Stimulated activated memory B cell treated with anti-CD40 and anti-IgM and Interleukin-4, amounts not matched to agents 10 μg/mL and 1 μg/mL and 100 μg/mL, for 72 hours (primary cell): ENCODE results near the gene BMPR2.
"Not testable (repeated sequence)": the region's sequence is repeated elsewhere in the genome, so short reads cannot be mapped to it uniquely, and the experiment has no call there.

ENCODE experiments used
- ATAC-seq: fragments of 150-1000 bp; cut with Tn5 transposase; 2 replicates; pipeline ENCODE4 v1.10.0; 2021
- H3K27ac Mint-ChIP-seq: one replicate; pipeline ENCODE4 v1.8.0; 2022; ENCODE audit warnings: mild to moderate bottlenecking, mixed read lengths
- H3K27me3 Mint-ChIP-seq: one replicate; pipeline ENCODE4 v1.8.0; 2022; ENCODE audit warnings: mixed read lengths
- H3K36me3 Mint-ChIP-seq: one replicate; pipeline ENCODE4 v1.8.0; 2022; ENCODE audit warnings: mixed read lengths
- H3K4me1 Mint-ChIP-seq: one replicate; pipeline ENCODE4 v1.8.0; 2022; ENCODE audit warnings: mixed read lengths
- H3K4me3 Mint-ChIP-seq: one replicate; pipeline ENCODE4 v1.8.0; 2022; ENCODE audit warnings: mild to moderate bottlenecking, moderate library complexity, mixed read lengths
- H3K9me3 Mint-ChIP-seq: one replicate; pipeline ENCODE4 v1.8.0; 2022; ENCODE audit warnings: mixed read lengths

The BMPR2 gene

GRCh38 chr2:202375609-202376408, at the start of gene BMPR2:
BMPR2 (plus strand) TSS chr2:202376327; CDS start chr2:202377475, 1,148 bp downstream.
- H3K9me3 Mint-ChIP-seq, result no peaks in the 10 kb centered on the region
- H3K36me3 Mint-ChIP-seq, result no peaks in the 10 kb centered on the region
- peak; percentile 89 for ATAC-seq
- H3K27me3 Mint-ChIP-seq, result no peaks in the 10 kb centered on the region
- peaks cover 23% of the 10 kb centered on the region for H3K4me1 Mint-ChIP-seq
- H3K4me3 Mint-ChIP-seq, result peak within 1 kb of the TSS; percentile 89
- peak within 1 kb of the TSS; percentile 90 for H3K27ac Mint-ChIP-seq

DNA sequence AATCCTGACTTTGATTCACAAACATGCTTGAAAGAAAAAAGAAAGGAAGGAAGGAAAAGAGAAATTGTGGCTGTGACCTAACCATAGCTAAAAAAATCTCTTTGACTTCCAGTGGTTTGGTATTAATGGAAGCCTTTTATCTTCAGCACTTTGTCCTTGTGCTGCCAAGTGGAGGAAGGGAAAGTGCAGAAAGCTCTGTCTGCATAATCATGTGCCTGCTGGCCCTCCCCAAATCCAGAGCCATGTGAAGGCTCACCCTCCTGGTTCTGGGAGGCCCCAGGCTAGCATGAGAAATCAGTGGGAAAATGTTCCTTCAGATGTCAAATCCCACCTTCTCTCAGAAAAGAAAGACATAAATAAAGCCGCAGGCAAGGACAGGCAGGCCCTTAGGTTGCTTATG, 48.3 kb upstream of the BMPR2 start:
- H3K4me1 Mint-ChIP-seq, result no peaks in the 10 kb centered on the region
- H3K9me3 Mint-ChIP-seq, result no peaks in the 10 kb centered on the region
- peaks cover 34% of the 10 kb centered on the region for H3K36me3 Mint-ChIP-seq
- H3K4me3 Mint-ChIP-seq, result no peak overlapping the region
- H3K27me3 Mint-ChIP-seq, result no peaks in the 10 kb centered on the region
- no peak for ATAC-seq
- H3K27ac Mint-ChIP-seq, result no peak overlapping the region

DNA sequence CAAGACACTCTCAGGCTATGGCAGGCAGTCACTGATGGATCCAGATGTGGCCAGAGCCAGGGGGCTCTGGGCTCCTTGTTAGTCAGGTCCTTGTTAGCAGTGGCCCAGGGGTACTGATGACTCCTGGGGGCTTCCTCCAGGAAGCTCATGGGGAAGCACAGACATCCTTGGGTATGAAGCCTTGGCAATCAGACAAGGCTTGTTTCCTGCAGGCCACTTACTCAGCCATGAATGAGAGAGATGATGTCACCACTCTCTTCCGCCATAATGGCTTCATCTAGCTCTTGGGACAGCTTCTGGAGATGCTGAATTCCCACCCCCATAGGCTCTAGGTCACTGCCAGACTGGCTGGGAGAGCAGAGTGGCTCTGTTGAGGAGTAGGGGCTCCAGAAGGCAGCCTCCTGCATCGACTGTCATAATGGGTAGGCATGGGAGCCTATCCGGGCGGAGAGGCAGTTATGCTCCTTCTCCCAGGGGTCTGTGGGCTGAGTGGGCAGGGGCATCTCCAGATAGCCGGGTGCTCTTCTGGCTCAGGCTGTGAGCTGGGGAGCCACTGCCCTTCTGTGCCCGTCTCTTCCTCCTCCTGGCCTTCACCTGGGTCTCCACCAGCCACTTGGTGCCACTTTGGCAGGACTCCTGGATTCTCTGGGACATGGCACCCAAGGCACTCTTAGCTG, 40.2 kb upstream of the BMPR2 start:
- Mint-ChIP-seq H3K27me3 (no peaks in the 10 kb centered on the region), H3K4me3 (no peak overlapping the region), H3K4me1 (no peaks in the 10 kb centered on the region)

DNA sequence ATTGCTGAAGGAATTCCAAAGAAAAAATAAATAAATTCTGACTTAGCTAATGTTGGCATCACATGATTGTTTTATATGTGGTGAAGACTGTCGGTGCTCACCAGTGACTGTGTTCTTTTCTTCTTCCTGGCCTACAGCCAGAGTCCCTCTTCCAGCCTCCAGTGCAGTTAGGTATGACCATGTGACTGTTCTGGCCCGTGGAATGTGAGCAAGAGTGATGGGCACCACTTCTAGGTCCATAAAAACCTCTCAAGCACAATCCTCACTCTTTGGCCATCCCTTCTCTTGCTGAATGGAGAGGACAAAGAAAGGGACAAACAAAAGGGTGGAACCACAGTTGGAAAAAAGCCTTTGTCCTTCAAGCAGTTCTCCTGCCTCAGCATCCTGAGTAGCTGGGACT, 39.0 kb upstream of the BMPR2 start:
- peaks cover 4% of the 10 kb centered on the region for H3K36me3 Mint-ChIP-seq
- H3K4me3 Mint-ChIP-seq, result no peak overlapping the region
- no peaks in the 10 kb centered on the region for H3K4me1 Mint-ChIP-seq
- no peaks in the 10 kb centered on the region for H3K27me3 Mint-ChIP-seq
- ATAC-seq, result no peak
- no peaks in the 10 kb centered on the region for H3K9me3 Mint-ChIP-seq
- no peak overlapping the region for H3K27ac Mint-ChIP-seq

More for the DNA sequence above, 40.2 kb upstream of the BMPR2 start:
- Mint-ChIP-seq H3K27ac (no peak overlapping the region), H3K36me3 (peaks cover 4% of the 10 kb centered on the region), H3K9me3 (no peaks in the 10 kb centered on the region)
- no peak for ATAC-seq

DNA sequence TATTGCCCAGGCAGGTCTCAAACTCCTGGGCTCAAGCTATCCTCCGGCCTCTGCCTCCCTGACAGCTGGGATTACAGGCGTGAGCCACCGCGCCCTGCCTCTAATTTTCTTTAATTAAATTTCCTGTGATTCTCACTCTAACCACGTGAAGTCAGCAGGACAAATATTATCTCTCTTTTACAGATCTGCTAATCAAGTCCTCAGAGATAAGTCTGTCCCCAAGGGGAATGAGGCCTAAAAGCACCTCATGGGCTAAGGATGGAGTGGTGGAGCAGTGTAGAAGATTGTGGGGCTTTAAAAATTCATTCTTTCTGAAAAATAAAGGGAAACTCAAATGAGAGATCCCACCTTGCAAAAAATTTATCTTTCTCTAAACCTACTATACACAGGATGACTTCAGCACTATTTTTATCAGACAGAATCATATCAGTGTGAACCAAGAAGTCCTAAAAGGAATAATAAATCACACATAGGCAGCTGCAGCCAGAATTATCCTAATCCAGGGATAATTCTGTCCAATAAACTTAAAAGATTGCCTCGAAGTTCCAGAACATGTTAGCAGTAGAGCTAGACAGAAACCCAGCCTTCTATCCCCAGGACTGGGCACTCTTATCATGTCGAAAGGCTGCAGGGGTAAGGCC, 38.3 kb upstream of the BMPR2 start:
- Mint-ChIP-seq H3K4me3 (no peak overlapping the region), H3K27me3 (no peaks in the 10 kb centered on the region), H3K27ac (no peak overlapping the region), H3K4me1 (no peaks in the 10 kb centered on the region), H3K36me3 (peaks cover 4% of the 10 kb centered on the region), H3K9me3 (no peaks in the 10 kb centered on the region)
- ATAC-seq, result no peak

- ATAC-seq, result no peak
- Mint-ChIP-seq H3K4me1 (no peaks in the 10 kb centered on the region), H3K27ac (no peak overlapping the region), H3K36me3 (no peaks in the 10 kb centered on the region), H3K9me3 (no peaks in the 10 kb centered on the region), H3K4me3 (no peak overlapping the region), H3K27me3 (no peaks in the 10 kb centered on the region)
Measured at GRCh38 chr2:202339071-202339870, 36.9 kb upstream of the BMPR2 start.

DNA sequence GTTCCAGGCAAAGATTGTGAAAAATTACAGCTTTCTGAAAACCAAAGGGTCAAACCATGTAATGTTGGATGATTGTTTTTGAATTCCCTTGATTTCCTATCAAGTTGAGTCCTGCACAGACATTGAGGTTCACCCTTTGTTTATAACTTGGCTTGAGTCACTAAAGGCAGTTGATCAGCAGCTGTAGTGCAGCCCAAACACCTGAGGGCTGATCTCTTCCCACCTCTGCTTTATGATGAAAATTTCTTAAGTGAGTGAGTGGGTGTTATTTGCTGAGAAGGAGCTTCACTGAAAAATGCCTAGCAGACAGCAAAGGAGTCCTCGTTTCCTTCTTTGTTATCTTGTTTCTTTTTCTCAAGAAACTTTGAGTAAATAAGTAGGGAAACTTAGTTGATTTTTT, 31.9 kb upstream of the BMPR2 start:
- no peaks in the 10 kb centered on the region for H3K4me1 Mint-ChIP-seq
- H3K27me3 Mint-ChIP-seq, result no peaks in the 10 kb centered on the region
- no peak for ATAC-seq
- no peak overlapping the region for H3K4me3 Mint-ChIP-seq
- H3K9me3 Mint-ChIP-seq, result no peaks in the 10 kb centered on the region
- H3K27ac Mint-ChIP-seq, result no peak overlapping the region
- H3K36me3 Mint-ChIP-seq, result no peaks in the 10 kb centered on the region

- no peaks in the 10 kb centered on the region for H3K4me1 Mint-ChIP-seq
- H3K36me3 Mint-ChIP-seq, result no peaks in the 10 kb centered on the region
- ATAC-seq, result no peak
- H3K9me3 Mint-ChIP-seq, result no peaks in the 10 kb centered on the region
- no peak overlapping the region for H3K4me3 Mint-ChIP-seq
- no peak overlapping the region for H3K27ac Mint-ChIP-seq
- H3K27me3 Mint-ChIP-seq, result no peaks in the 10 kb centered on the region
Measured at GRCh38 chr2:202346180-202346579, 29.9 kb upstream of the BMPR2 start.

GRCh38 chr2:202353430-202353829, 22.7 kb upstream of the BMPR2 start:
- H3K27ac Mint-ChIP-seq, result no peak overlapping the region
- no peak overlapping the region for H3K4me3 Mint-ChIP-seq
- ATAC-seq, result no peak
- no peaks in the 10 kb centered on the region for H3K36me3 Mint-ChIP-seq
- no peaks in the 10 kb centered on the region for H3K4me1 Mint-ChIP-seq
- H3K9me3 Mint-ChIP-seq, result no peaks in the 10 kb centered on the region
- no peaks in the 10 kb centered on the region for H3K27me3 Mint-ChIP-seq

DNA sequence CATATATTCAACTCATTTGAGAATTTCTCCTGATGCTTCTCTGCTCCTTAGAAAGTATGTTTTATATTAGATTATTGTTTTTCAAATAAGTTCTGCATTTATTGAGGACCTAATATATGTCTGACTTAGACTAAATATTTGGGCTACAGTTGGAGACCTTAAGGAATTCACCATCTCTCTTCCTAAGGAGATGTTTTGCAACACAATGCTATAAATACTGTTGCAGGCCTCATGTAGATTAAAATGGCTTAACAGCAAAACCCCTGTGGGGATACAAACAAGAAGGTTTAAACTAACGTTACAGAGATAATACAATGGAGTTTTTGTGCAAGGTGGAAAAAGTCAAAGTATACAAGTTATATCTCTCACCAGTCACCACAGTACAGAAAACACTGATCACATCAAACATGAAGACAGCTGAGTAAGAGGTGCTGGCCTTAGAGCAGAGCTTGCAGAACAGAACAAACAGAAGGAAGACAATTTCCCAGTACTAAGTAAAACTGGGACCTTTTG, 20.1 kb upstream of the BMPR2 start:
- no peak for ATAC-seq
- Mint-ChIP-seq H3K27me3 (no peaks in the 10 kb centered on the region), H3K4me1 (no peaks in the 10 kb centered on the region), H3K9me3 (no peaks in the 10 kb centered on the region), H3K27ac (no peak overlapping the region), H3K4me3 (no peak overlapping the region), H3K36me3 (no peaks in the 10 kb centered on the region)

DNA sequence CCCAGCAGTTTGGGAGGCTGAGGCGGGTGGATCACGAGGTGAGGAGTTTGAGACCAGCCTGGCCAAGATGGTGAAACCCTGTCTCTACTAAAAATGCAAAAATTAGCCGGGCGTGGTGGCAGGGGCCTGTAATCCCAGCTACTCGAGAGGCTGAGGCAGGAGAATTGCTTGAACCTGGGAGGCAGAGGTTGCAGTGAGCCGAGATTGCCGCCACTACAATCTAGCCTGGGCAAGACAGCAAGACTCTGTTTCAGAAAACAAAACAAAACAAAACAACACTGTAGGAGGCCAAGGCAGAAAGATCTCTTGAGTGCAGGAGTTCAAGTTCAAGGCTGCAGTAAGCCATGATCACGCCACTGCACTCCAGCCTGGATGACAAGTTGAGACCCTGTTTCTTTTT, 17.2 kb upstream of the BMPR2 start:
- not testable (repeated sequence) for H3K36me3 Mint-ChIP-seq, ATAC-seq, H3K4me3 Mint-ChIP-seq, H3K4me1 Mint-ChIP-seq, H3K9me3 Mint-ChIP-seq, H3K27me3 Mint-ChIP-seq, H3K27ac Mint-ChIP-seq

DNA sequence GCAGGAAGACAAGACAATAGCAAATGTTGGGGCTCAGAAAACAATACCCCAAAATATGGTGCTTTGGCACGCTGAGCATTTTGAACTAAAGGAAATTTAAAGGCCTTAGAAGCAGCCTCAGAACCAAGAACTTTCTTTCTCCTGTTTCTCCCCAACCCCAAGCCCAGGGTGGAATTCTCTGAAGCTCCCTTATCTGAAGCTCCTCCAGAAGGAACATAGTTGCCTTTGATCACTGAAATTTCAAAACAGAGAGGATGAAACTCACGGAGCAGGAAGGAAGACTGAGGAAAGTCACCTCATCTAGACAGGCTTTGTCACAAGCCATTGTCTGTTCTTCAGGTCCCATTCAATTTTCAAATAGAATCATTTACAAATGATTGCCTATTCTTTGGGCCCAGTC, 15.5 kb upstream of the BMPR2 start:
- no peaks in the 10 kb centered on the region for H3K36me3 Mint-ChIP-seq
- H3K4me3 Mint-ChIP-seq, result no peak overlapping the region
- H3K4me1 Mint-ChIP-seq, result no peaks in the 10 kb centered on the region
- no peaks in the 10 kb centered on the region for H3K9me3 Mint-ChIP-seq
- H3K27ac Mint-ChIP-seq, result no peak overlapping the region
- H3K27me3 Mint-ChIP-seq, result no peaks in the 10 kb centered on the region
- ATAC-seq, result no peak

- H3K4me3 Mint-ChIP-seq, result no peak overlapping the region
- H3K36me3 Mint-ChIP-seq, result no peaks in the 10 kb centered on the region
- no peaks in the 10 kb centered on the region for H3K9me3 Mint-ChIP-seq
- H3K4me1 Mint-ChIP-seq, result no peaks in the 10 kb centered on the region
- H3K27me3 Mint-ChIP-seq, result no peaks in the 10 kb centered on the region
- H3K27ac Mint-ChIP-seq, result no peak overlapping the region
- ATAC-seq, result no peak
Measured at GRCh38 chr2:202361108-202361507, 15.0 kb upstream of the BMPR2 start.

DNA sequence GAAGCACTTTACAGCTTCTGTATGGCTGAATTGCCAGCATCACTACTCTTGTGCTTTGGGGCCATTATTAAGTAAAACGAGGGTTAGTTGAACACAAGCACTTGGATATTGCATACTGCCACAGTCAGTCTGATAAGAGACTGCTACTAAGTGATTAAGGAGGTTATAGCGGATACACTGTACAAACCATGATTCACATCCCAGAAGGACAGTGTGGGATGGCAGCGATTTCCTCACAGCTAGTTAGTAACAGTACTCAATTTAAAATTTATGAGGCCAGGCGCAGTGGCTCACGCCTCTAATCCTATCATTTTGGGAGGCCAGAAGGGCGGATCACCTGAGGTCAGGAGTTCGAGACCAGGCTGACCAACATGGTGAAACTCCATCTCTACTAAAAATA, 2.6 kb upstream of the BMPR2 start:
- no peaks in the 10 kb centered on the region for H3K27me3 Mint-ChIP-seq
- peaks cover 11% of the 10 kb centered on the region for H3K4me1 Mint-ChIP-seq
- no peak overlapping the region for H3K27ac Mint-ChIP-seq
- H3K9me3 Mint-ChIP-seq, result no peaks in the 10 kb centered on the region
- ATAC-seq, result no peak
- peaks cover 2% of the 10 kb centered on the region for H3K36me3 Mint-ChIP-seq
- H3K4me3 Mint-ChIP-seq, result no peak overlapping the region

DNA sequence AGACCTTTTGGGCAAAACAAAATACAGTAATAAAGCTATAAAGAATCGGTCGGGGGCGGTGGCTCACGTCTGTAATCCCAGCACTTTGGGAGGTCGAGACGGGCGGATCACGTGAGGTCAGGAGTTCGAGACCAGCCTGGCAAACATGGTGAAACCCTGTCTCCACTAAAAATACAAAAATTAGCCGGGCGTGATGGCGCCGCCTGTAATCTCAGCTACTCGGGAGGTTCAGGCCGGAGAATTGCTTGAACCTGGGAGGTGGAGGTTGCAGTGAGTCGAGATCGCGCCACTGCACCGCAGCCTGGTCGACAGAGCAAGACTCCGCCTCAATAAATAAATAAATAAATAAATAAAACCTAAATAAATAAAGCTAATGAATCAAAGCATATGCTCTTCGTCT, 1.7 kb upstream of the BMPR2 start:
- not testable (repeated sequence) for ATAC-seq
- H3K27ac Mint-ChIP-seq, result peak overlapping the region; percentile 90

More for the DNA sequence above, 1.7 kb upstream of the BMPR2 start:
- H3K4me1 Mint-ChIP-seq, result peaks cover 16% of the 10 kb centered on the region
- not testable (repeated sequence) for H3K27me3 Mint-ChIP-seq, H3K9me3 Mint-ChIP-seq, H3K36me3 Mint-ChIP-seq, H3K4me3 Mint-ChIP-seq
